GM21619 (cell line): ENCODE results near the gene POU3F2.

Experiments
- ATAC-seq: cut with Tn5 transposase; IDR thresholded peaks from one replicate; pipeline ENCODE4 v1.9.1; 2021; ENCODE audit not compliant: unreplicated experiment

POU3F2 gene

DNA sequence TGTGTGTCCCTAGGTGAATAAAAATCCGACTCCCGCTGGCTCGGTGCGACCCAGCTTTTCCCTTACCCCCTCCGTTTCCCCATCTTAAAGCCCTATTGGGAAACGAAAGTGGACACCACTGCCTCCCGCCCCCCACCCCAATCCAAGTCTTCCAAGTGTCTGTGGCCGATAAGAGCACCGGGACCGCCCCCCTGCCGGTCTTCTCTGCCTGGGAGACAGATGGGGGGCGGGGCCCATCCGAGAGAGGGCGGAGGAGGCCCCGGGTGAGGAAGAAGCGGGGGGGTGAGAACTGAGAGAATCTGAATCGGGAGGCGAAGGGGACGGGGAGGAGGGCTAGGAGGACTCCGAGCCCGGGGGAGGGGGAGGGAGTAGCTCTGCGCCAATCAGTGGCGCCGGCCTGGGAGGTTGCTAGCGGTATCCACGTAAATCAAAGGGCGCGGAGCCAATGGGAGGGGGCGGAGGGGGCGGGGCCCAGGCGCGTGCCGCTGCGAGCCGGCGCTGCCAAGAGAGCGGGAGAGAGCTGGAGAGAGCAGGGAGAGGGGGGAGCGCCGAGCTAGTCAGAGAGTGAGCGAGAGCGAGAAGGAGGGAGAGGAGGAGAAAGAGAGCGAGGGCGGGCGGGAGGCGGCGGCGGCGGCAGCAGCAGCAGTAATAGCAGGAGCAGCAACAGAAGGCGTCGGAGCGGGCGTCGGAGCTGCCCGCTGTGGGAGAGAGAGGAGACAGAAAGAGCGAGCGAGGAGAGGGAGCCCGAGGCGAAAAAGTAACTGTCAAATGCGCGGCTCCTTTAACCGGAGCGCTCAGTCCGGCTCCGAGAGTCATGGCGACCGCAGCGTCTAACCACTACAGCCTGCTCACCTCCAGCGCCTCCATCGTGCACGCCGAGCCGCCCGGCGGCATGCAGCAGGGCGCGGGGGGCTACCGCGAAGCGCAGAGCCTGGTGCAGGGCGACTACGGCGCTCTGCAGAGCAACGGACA lies at the start of gene POU3F2:
Gene POU3F2 (plus strand): TSS at position 515 of the 972 bp plus-strand sequence. CDS start 300 bp downstream, at position 815.
- ATAC-seq = peak; percentile 71

GRCh38 chr6:98787435-98787834 lies 46.9 kb upstream of the POU3F2 start:
- ATAC-seq = no peak

DNA sequence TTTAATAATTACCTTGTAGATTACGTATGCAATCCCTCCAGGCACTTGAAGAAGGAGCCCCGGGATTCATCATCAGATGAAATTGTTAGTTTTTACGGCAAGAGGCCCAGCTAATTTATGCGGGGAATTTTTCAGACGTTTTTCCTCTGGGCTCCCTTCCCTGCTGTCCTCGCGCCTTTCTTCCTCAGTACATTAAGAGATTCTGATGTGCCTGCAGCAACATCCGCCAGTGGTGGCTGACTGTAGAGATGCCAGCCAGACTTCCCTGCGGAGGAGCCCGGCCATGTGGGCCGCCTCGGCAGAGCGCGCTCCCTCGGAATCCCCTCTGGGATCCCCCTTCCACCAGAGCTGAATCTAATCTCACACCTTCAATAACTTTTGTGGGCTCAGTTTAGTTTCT lies 46.4 kb upstream of the POU3F2 start:
- no peak for ATAC-seq

GRCh38 chr6:98794307-98794842 lies 40.0 kb upstream of the POU3F2 start:
- ATAC-seq = no peak

- no peak for ATAC-seq
Measured at GRCh38 chr6:98797217-98797994, 37.0 kb upstream of the POU3F2 start.

- no peak for ATAC-seq
Measured at GRCh38 chr6:98800866-98801265, 33.5 kb upstream of the POU3F2 start.

- no peak for ATAC-seq
Measured at GRCh38 chr6:98808541-98809210, 25.7 kb upstream of the POU3F2 start.

DNA sequence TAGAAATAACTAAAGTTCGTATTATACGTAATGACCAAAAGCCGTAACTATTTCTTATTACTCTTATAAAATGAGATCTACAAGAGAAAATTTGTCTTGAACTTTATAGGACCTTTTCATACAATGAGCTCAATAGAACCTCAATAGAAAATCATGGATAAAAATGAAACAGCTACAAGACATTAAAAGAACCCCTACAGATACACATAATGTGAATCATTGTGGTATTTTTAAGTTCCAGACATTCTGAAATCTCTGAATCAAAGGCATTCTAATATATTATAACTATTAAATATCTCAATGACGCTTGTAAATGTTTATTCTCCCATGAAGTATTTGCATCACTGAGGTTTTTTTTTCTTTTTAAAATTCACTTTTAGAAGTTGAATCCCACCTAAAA lies 22.2 kb upstream of the POU3F2 start:
- no peak for ATAC-seq

GRCh38 chr6:98816799-98817198 lies 17.6 kb upstream of the POU3F2 start:
- no peak for ATAC-seq

- no peak for ATAC-seq
Measured at GRCh38 chr6:98821756-98822405, 12.5 kb upstream of the POU3F2 start.

GRCh38 chr6:98823428-98824161 lies 10.8 kb upstream of the POU3F2 start:
- ATAC-seq = no peak

GRCh38 chr6:98824162-98824901 lies 10.0 kb upstream of the POU3F2 start:
- ATAC-seq = no peak

- ATAC-seq = no peak
Measured at GRCh38 chr6:98824902-98825599, 9.3 kb upstream of the POU3F2 start.

GRCh38 chr6:98825600-98826230 lies 8.7 kb upstream of the POU3F2 start:
- no peak for ATAC-seq

DNA sequence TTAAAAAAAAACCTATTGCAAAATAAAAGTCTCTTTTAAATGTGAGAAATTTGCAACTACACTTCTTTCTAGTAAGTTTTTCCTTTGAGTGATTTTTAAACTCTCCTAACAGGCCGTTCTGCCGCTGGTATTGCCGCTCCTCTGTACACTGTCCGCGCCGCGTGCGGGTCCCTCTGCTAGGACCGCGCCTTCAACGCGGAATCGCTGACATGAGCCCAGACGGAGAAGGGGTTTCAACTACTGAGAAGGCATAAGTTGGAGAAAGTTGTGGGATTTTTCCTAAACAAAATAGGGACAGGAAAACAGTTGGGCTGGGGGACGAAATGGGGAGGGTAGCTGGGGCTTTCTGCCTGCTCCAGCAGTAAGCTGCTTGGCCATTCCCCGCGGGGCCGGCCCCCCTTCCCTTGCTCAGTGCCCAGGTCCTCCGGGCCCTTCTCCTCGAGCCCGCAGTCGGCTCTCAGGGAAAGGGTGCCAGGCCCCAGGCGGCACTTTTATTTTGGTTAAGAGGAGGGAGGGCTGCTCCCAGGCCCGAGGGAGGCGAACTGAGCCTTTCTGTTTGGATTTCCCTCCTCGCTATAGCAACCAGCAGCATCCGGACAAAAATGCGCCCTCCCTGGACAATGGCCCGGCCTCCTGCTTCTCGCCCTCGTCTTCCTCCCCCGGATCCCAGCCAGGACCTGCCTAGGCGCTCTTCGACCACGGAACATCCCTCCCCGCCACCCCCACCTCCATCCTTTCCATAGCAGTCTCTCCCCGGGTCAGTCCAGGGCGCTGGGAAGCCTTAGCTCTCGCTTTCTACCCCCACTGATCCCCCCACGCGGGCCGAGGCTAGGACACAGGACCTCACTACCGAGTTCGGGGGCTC lies 6.8 kb upstream of the POU3F2 start:
- ATAC-seq = no peak

DNA sequence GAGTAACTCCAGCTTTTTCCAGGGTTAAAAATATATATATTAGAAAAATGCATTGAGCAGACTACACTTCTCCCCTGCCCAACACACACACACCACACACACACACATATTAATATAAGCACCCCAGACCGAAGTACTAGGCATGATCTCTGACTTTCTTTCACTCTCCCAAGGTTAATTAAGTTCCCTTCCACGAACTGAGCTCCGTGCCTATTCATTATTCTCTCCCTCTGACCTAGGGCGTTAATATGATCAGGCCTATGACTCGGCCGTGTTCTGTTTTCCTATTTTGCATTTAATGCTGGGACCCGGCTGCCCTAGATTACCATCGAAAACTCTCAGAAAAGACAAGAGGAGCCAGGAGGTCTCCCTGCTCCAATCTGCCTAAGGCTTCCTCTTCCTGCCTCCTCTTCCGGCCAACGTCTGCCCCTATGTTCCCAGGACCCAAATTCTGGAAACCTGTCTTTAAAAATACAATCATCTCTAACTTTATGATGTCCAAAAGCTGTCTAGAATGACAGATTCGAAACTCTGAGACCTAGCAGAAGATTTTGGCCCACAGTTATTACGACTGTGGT lies 6.1 kb upstream of the POU3F2 start:
- ATAC-seq = no peak

DNA sequence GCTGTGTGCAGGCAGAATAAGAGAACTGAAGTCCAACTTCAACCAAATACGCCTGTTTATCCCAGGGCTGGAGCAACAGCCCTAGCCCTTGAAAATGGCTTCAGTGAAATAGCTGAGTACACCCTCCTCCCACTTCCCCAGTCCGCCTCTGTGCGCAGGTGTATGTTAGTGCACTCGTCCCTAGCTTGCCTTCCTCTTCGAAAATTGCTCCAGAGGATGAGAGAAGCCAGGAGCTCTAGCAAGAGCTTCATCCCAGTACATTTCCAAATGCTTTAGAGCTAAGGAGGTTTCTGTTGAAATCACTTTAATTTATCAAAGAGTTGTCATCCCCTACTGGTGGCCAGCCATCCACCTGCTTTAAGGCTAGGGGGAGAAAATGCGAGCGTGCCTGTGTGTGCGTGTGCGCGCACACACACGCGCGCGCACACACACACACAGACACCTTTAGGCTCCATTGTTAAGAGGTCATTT lies 5.4 kb upstream of the POU3F2 start:
- no peak for ATAC-seq
